GM21526 (cell line): ENCODE measurements around the gene PLEKHJ1.

Source experiments
- ATAC-seq: cut with Tn5 transposase; IDR thresholded peaks from one replicate; pipeline ENCODE4 v1.9.1; 2021; ENCODE audit warnings: moderate library complexity; ENCODE audit not compliant: unreplicated experiment, low FRiP score

The PLEKHJ1 gene

DNA sequence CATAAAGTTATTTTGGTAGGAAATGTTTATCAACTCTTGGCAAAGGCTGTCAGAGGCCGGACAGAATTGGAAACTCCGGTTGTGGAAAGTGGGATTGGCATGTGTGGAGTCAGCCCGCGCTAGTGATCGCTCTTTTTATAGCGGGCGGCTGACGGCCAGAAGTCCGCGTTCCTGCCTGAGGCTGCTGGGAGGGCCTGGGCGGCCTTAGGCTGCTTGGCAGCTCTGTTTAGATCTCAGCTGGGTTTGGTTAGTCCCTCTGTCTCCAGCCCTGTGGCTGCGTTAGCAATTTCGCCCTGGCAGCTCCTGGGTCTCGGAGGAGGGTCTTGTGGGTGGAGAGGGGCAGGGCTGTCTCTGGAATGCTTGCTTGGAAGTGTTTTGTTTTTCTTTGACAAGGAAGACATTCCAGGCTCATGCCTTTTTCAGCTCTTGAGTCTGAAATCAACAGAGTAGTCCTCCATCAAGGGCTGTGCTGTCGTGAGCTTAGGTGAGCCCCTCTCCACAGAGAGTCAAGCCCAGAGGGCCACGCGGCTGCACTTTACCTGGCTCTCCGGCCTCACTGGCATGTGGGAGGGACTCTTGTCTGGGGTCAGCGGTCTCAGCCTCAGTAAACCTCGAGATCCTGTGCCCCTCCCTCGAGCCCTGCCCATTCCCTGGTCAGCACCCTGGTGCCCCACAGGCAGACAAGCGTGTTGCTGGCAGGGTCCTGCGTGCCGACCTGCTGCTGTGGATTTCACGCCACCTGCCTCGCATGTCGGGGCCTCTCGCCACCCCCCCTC, 49.9 kb downstream of the PLEKHJ1 start:
- ATAC-seq: no peak

DNA sequence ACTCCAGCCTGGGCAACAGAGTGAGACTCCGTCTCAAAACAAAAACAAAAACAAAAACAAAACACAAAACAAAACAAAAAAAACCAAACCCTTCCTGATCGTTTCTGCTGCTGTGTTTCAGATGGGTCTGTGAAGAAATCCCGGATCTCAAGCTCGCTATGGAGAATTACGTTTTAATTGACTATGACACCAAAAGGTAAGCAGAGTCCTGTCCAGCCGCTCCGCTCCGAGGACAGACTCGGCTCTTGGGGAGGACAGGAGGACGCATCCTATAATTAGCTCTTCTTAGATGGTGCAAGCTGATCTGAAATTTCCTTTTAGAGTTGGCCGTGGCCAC, 50.4 kb downstream of the PLEKHJ1 start:
- ATAC-seq: no peak

DNA sequence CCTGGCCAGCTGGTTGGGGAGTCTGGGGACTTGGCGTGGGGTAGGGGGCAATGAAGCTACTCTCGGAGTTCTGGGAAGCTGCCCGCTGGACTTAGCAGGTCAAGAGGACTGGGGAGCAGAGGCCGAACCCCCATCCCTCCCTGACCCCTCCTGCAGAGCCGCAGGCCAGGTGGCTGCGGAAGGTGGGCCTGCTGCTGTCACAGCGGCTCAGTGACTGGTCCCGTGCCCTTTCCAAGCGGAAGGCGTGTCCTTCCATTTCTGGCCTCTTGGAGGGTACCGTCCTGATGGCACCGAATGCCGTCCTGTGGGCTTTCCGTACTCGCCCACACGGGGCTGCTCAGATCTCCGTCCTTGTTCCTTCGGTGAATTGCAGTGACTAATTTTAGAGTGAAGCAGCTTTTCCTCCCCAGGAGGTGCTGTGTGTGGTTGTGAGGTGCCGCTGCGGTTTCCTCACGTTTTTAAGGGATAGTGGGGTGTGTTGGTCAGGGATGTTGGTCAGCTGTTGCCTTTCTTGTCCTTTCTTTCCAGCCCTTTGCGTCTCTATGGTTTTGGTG, 51.6 kb downstream of the PLEKHJ1 start:
- ATAC-seq: no peak
